ENCODE measurements around the gene FOXP1. TPM values are rescaled to one million over a fixed set of nuclear protein-coding genes. Genes with fewer than 3 reads are reported as not detected.

Gene FOXP1
- polyA plus RNA-seq, 1 donor from 2014 or later: 5.6 TPM

DNA sequence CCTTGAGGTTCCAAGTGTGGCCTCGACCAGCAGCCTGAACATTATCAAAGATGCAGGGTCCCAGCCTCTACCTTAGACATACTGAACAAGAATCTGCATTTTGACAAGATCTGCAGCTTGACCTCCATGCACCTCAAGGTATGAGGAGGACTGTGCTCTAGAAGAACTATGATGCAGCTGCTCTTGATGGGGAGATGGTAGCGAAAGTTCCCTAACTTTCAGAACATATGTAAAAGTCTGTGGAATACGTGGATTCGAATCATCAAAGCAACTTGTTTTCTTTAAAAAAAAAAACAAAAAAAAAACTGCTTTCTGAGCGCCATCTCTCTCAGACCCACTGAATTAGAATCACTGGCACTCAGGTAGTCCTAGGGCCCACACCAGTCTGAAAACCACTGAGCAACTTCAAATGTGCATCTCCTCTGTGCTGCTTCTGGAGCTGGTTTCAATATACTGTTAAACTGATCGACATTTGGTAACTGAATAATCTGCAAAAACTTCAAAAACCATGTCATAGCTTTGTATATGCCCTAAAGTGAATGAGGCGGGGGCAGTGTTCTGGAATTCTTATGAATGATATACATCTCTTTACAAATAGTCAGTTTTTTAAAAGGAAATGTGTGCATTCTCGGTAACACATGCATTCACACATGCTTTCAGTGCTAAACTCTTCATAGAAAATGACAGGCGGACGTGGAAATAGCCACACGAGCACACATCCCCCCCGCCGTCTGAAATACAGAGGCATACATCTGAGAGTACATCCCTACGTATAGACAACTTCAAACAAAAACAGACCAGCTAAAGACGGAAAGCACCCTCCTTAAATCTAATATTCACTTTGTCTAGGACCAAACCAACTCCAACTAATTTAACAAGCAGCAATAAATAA lies 128.8 kb downstream of the FOXP1 start:
- Histone ChIP-seq H3K4me2 (ENCODE audit: low read length) (no peak overlapping the region), H3K27me3 (ENCODE audit: insufficient read depth, low read depth, low read length) (no peaks in the 10 kb centered on the region), H3K27ac (ENCODE audit: low read length) (no peak overlapping the region), H3K9me3 (ENCODE audit: low read length) (no peaks in the 10 kb centered on the region), H3K4me3 (ENCODE audit: low read length) (no peak overlapping the region), H3K36me3 (ENCODE audit: insufficient read depth, low read length) (no peaks in the 10 kb centered on the region), H3K9me2 (ENCODE audit: insufficient read depth, low read length) (no peaks in the 10 kb centered on the region), H4K20me1 (ENCODE audit: insufficient read depth) (no peaks in the 10 kb centered on the region), H2AFZ (ENCODE audit: low read depth, low read length) (no peak overlapping the region), H3K9ac (ENCODE audit: low read length) (no peak overlapping the region), H3K79me2 (replicated peaks; ENCODE audit: insufficient read depth, low read length) (peaks cover 7% of the 10 kb centered on the region), H3F3A (ENCODE audit: insufficient read depth, low read length, poor library complexity, severe bottlenecking) (no peaks in the 10 kb centered on the region)
- TF ChIP-seq TAF1 (IDR thresholded peaks at IDR 0.05; ENCODE audit: low read depth): no peak
- TF ChIP-seq, protein P1, sequence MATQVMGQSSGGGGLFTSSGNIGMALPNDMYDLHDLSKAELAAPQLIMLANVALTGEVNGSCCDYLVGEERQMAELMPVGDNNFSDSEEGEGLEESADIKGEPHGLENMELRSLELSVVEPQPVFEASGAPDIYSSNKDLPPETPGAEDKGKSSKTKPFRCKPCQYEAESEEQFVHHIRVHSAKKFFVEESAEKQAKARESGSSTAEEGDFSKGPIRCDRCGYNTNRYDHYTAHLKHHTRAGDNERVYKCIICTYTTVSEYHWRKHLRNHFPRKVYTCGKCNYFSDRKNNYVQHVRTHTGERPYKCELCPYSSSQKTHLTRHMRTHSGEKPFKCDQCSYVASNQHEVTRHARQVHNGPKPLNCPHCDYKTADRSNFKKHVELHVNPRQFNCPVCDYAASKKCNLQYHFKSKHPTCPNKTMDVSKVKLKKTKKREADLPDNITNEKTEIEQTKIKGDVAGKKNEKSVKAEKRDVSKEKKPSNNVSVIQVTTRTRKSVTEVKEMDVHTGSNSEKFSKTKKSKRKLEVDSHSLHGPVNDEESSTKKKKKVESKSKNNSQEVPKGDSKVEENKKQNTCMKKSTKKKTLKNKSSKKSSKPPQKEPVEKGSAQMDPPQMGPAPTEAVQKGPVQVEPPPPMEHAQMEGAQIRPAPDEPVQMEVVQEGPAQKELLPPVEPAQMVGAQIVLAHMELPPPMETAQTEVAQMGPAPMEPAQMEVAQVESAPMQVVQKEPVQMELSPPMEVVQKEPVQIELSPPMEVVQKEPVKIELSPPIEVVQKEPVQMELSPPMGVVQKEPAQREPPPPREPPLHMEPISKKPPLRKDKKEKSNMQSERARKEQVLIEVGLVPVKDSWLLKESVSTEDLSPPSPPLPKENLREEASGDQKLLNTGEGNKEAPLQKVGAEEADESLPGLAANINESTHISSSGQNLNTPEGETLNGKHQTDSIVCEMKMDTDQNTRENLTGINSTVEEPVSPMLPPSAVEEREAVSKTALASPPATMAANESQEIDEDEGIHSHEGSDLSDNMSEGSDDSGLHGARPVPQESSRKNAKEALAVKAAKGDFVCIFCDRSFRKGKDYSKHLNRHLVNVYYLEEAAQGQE (IDR thresholded peaks at IDR 0.05; ENCODE audit: borderline replicate concordance): no peak
- TF ChIP-seq POLR2AphosphoS5 (IDR thresholded peaks at IDR 0.05): no peak
- TF ChIP-seq EP300 (conservative IDR thresholded peaks at IDR 0.05; ENCODE audit: poor library complexity, severe bottlenecking): no peak
- TF ChIP-seq EZH2 (IDR thresholded peaks at IDR 0.05; ENCODE audit: borderline replicate concordance, insufficient read depth, low read length, poor library complexity, severe bottlenecking): no peak
- no peak for TF ChIP-seq RAD21 (conservative IDR thresholded peaks at IDR 0.05)
- TF ChIP-seq, protein P2, sequence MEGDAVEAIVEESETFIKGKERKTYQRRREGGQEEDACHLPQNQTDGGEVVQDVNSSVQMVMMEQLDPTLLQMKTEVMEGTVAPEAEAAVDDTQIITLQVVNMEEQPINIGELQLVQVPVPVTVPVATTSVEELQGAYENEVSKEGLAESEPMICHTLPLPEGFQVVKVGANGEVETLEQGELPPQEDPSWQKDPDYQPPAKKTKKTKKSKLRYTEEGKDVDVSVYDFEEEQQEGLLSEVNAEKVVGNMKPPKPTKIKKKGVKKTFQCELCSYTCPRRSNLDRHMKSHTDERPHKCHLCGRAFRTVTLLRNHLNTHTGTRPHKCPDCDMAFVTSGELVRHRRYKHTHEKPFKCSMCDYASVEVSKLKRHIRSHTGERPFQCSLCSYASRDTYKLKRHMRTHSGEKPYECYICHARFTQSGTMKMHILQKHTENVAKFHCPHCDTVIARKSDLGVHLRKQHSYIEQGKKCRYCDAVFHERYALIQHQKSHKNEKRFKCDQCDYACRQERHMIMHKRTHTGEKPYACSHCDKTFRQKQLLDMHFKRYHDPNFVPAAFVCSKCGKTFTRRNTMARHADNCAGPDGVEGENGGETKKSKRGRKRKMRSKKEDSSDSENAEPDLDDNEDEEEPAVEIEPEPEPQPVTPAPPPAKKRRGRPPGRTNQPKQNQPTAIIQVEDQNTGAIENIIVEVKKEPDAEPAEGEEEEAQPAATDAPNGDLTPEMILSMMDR (IDR thresholded peaks at IDR 0.05; ENCODE audit: poor library complexity, severe bottlenecking): no peak
- TF ChIP-seq MXI1 (conservative IDR thresholded peaks at IDR 0.05; ENCODE audit: poor library complexity, severe bottlenecking): no peak
- no peak for TF ChIP-seq SMC3 (conservative IDR thresholded peaks at IDR 0.05; ENCODE audit: poor library complexity)

DNA sequence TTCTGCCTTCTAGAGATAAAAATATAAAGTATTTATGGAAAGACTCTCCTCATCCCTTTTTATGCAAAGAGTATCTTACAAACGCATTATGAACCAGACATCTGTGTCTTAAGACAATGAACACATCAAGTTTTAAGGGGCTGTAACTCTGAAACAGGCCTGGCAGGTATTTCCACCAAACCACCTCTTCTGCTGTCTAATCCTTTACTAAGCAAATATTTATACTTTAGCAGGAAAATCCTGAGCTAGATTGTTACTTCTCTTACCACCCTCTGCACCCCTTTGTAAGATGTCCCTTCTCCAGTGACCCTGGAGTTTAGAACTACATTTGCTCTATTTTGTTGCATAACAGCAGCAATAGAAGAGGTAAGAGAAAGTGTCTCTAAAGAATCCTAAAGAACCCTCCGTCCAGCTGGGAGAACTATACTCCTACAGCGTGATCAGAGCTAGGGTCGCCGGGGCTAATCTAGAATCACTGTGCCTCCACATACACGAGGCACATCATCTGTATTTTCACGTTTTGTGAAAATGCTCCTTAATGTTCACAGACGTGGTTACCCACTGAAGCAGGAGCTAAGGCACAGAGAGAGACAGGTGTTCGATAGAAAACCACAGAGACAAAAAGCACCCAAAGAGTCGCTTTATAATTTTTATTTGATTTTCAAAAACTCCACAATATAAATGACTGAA lies 129.6 kb downstream of the FOXP1 start:
- H3K4me3 ChIP-seq (ENCODE audit: low read length): no peak overlapping the region
- H3K79me2 ChIP-seq (replicated peaks; ENCODE audit: insufficient read depth, low read length): peaks cover 4% of the 10 kb centered on the region
- H3K9ac ChIP-seq (ENCODE audit: low read length): no peak overlapping the region
- H3K9me2 ChIP-seq (ENCODE audit: insufficient read depth, low read length): no peaks in the 10 kb centered on the region
- H3F3A ChIP-seq (ENCODE audit: insufficient read depth, low read length, poor library complexity, severe bottlenecking): no peaks in the 10 kb centered on the region
- H3K36me3 ChIP-seq (ENCODE audit: insufficient read depth, low read length): no peaks in the 10 kb centered on the region
- H3K27ac ChIP-seq (ENCODE audit: low read length): no peak overlapping the region
- H2AFZ ChIP-seq (ENCODE audit: low read depth, low read length): no peak overlapping the region
- TF ChIP-seq, protein P1 (IDR thresholded peaks at IDR 0.05; ENCODE audit: borderline replicate concordance): no peak
- no peak for TF ChIP-seq POLR2AphosphoS5 (IDR thresholded peaks at IDR 0.05)
- no peak for TF ChIP-seq EZH2 (IDR thresholded peaks at IDR 0.05; ENCODE audit: borderline replicate concordance, insufficient read depth, low read length, poor library complexity, severe bottlenecking)
- no peaks in the 10 kb centered on the region for H3K27me3 ChIP-seq (ENCODE audit: insufficient read depth, low read depth, low read length)
- H3K9me3 ChIP-seq (ENCODE audit: low read length): no peaks in the 10 kb centered on the region
- H3K4me2 ChIP-seq (ENCODE audit: low read length): no peak overlapping the region
- no peaks in the 10 kb centered on the region for H4K20me1 ChIP-seq (ENCODE audit: insufficient read depth)
